Immature natural killer cell (primary cell): ENCODE results near the gene DNM1. TPM values are rescaled to one million over a fixed set of nuclear protein-coding genes. Genes with fewer than 3 reads are reported as not detected.

Experiments
- DNase-seq, 3 donors: peaks; one replicate each; pipeline ENCODE4 v3.0.0; 2022; ENCODE audit warnings: mixed read lengths in 1 of 3
- H3K27ac Mint-ChIP-seq, 6 donors: one replicate each; pipeline ENCODE4 v1.8.0; 2020; ENCODE audit warnings: mixed read lengths in 6 of 6, mild to moderate bottlenecking in 5 of 6, inconsistent platforms in 4 of 6, moderate library complexity in 3 of 6
- H3K27me3 Mint-ChIP-seq, 3 donors: one replicate each; pipeline ENCODE4 v1.8.0; 2020 to 2021; ENCODE audit warnings: low read depth in 3 of 3, mild to moderate bottlenecking in 3 of 3, mixed read lengths in 3 of 3, moderate library complexity in 3 of 3, inconsistent platforms in 1 of 3
- H3K36me3 Mint-ChIP-seq, 3 donors: one replicate each; pipeline ENCODE4 v1.8.0; 2020; ENCODE audit warnings: mixed read lengths in 3 of 3, inconsistent platforms in 2 of 3, mild to moderate bottlenecking in 2 of 3
- H3K4me1 Mint-ChIP-seq, 2 donors: one replicate each; pipeline ENCODE4 v1.8.0; 2020; ENCODE audit warnings: inconsistent platforms in 2 of 2, mild to moderate bottlenecking in 2 of 2, mixed read lengths in 2 of 2, moderate library complexity in 1 of 2
- H3K4me3 Mint-ChIP-seq, 5 donors: one replicate each; pipeline ENCODE4 v1.8.0; 2020; ENCODE audit warnings: mild to moderate bottlenecking in 5 of 5, mixed read lengths in 5 of 5, inconsistent platforms in 3 of 5, moderate library complexity in 3 of 5
- H3K9me3 Mint-ChIP-seq, 6 donors: one replicate each; pipeline ENCODE4 v1.8.0; 2020; ENCODE audit warnings: mild to moderate bottlenecking in 6 of 6, mixed read lengths in 6 of 6, inconsistent platforms in 4 of 6, moderate library complexity in 3 of 6
- polyA plus RNA-seq, 3 donors: library from polyadenylated mRNA; unstranded; fragments of 300-500 nt; fragmentation: Illumina TruSeq; gene quantifications; one replicate each; pipeline ENCODE4 v1.2.3, GENCODE V29; 2021

Gene DNM1
- polyA plus RNA-seq, 3 donors from 2014 or later = 0.32 to 0.47 TPM; not detected in 1

DNA sequence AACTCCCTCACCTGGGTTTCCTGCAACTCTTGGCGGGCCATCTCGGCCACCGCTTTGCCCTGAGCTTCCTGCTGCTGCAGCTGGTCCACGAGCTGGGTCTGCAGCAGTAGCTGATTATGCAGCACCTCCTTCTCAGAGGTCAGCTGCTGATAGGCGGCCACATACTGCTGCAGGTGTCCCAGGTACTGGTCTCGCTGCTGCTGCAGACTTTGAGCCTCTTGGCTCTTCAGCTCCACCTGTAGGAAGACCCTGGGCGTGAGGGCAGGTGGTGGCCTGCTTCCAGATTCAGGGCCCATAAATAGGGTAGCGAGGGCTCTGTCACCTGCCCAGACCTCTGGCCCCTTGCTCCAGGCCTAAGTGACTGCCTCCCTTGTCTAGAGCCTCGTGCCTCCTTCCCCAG lies 56.0 kb downstream of the DNM1 start:
- Mint-ChIP-seq H3K4me3 (no peak overlapping the region), H3K4me1 (no peaks in the 10 kb centered on the region), H3K27ac (no peak overlapping the region), H3K9me3 (peaks cover 0 to 2% (median 0%) of the 10 kb centered on the region in 6 donors), H3K27me3 (peaks cover 0 to 4% (median 0%) of the 10 kb centered on the region in 3 donors), H3K36me3 (peaks cover 18 to 35% (median 18%) of the 10 kb centered on the region in 3 donors)
- DNase-seq = no peak

GRCh38 chr9:128260340-128260739 lies 57.2 kb downstream of the DNM1 start:
- H3K4me3 Mint-ChIP-seq = no peak overlapping the region
- peaks cover 0 to 2% (median 0%) of the 10 kb centered on the region in 3 donors for H3K27me3 Mint-ChIP-seq
- H3K36me3 Mint-ChIP-seq = peaks cover 18 to 43% (median 18%) of the 10 kb centered on the region in 3 donors
- H3K4me1 Mint-ChIP-seq = no peaks in the 10 kb centered on the region
- DNase-seq = no peak
- H3K9me3 Mint-ChIP-seq = peaks cover 0 to 2% (median 0%) of the 10 kb centered on the region in 6 donors
- no peak overlapping the region for H3K27ac Mint-ChIP-seq

DNA sequence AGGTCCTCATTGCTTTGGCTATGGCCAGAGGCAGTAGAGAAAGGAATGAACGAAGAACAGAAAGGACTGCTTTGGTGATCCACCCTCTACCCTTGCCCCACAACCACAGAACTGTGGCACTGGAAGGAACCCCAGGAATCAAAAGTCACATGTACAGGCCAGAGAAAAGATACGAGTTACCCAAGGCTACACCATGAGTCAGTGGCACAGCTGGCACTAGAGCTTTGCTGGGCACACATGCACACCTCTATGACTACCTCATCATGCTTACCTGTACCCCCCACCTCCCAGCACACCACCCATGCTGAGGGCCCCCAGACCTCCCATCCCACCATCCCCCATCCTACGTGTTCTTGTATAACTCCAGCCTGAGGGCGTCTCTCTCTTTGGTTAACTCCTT lies 59.5 kb downstream of the DNM1 start:
- Mint-ChIP-seq H3K9me3 (no peaks in the 10 kb centered on the region), H3K4me1 (no peaks in the 10 kb centered on the region), H3K36me3 (peaks cover 15 to 48% (median 23%) of the 10 kb centered on the region in 3 donors), H3K27ac (no peak overlapping the region), H3K27me3 (no peaks in the 10 kb centered on the region), H3K4me3 (no peak overlapping the region)
- no peak for DNase-seq

GRCh38 chr9:128265348-128265847 lies 62.2 kb downstream of the DNM1 start:
- Mint-ChIP-seq H3K4me1 (no peaks in the 10 kb centered on the region), H3K27ac (no peak overlapping the region), H3K4me3 (no peak overlapping the region), H3K36me3 (peaks cover 14 to 38% (median 23%) of the 10 kb centered on the region in 3 donors), H3K9me3 (no peaks in the 10 kb centered on the region), H3K27me3 (peaks cover 0 to 1% (median 0%) of the 10 kb centered on the region in 3 donors)
- DNase-seq = no peak

GRCh38 chr9:128266868-128267590 lies 63.9 kb downstream of the DNM1 start:
- Mint-ChIP-seq H3K4me3 (no peak overlapping the region), H3K27ac (no peak overlapping the region), H3K4me1 (no peaks in the 10 kb centered on the region), H3K36me3 (peaks cover 5 to 27% (median 14%) of the 10 kb centered on the region in 3 donors), H3K9me3 (no peaks in the 10 kb centered on the region), H3K27me3 (peaks cover 0 to 1% (median 0%) of the 10 kb centered on the region in 3 donors)
- DNase-seq = no peak

GRCh38 chr9:128271112-128271511 lies 67.9 kb downstream of the DNM1 start:
- Mint-ChIP-seq H3K9me3 (no peaks in the 10 kb centered on the region), H3K27me3 (peaks cover 4 to 5% (median 4%) of the 10 kb centered on the region in 3 donors), H3K27ac (no peak overlapping the region), H3K36me3 (peaks cover 3 to 17% (median 7%) of the 10 kb centered on the region in 3 donors), H3K4me3 (no peak overlapping the region), H3K4me1 (peaks cover 14 to 23% of the 10 kb centered on the region in 2 donors)
- no peak for DNase-seq

- Mint-ChIP-seq H3K27ac (peak overlapping the region in 1 of 6 donors; percentile 48), H3K9me3 (no peaks in the 10 kb centered on the region), H3K27me3 (peaks cover 8 to 9% (median 8%) of the 10 kb centered on the region in 3 donors), H3K36me3 (peaks cover 3 to 13% (median 7%) of the 10 kb centered on the region in 3 donors), H3K4me1 (peaks cover 18 to 27% of the 10 kb centered on the region in 2 donors), H3K4me3 (no peak overlapping the region)
- no peak for DNase-seq
Measured at GRCh38 chr9:128271512-128271911, 68.3 kb downstream of the DNM1 start.

- Mint-ChIP-seq H3K36me3 (peaks cover 3 to 10% (median 3%) of the 10 kb centered on the region in 3 donors), H3K27me3 (peaks cover 9 to 13% (median 12%) of the 10 kb centered on the region in 3 donors), H3K27ac (peak overlapping the region; percentile 15 to 98 (median 88)), H3K9me3 (peaks cover 0 to 1% (median 0%) of the 10 kb centered on the region in 6 donors), H3K4me3 (peak overlapping the region; percentile 94 to 98 (median 98)), H3K4me1 (peaks cover 28 to 38% of the 10 kb centered on the region in 2 donors)
- DNase-seq = no peak
Measured at GRCh38 chr9:128274245-128274644, 71.1 kb downstream of the DNM1 start.

DNA sequence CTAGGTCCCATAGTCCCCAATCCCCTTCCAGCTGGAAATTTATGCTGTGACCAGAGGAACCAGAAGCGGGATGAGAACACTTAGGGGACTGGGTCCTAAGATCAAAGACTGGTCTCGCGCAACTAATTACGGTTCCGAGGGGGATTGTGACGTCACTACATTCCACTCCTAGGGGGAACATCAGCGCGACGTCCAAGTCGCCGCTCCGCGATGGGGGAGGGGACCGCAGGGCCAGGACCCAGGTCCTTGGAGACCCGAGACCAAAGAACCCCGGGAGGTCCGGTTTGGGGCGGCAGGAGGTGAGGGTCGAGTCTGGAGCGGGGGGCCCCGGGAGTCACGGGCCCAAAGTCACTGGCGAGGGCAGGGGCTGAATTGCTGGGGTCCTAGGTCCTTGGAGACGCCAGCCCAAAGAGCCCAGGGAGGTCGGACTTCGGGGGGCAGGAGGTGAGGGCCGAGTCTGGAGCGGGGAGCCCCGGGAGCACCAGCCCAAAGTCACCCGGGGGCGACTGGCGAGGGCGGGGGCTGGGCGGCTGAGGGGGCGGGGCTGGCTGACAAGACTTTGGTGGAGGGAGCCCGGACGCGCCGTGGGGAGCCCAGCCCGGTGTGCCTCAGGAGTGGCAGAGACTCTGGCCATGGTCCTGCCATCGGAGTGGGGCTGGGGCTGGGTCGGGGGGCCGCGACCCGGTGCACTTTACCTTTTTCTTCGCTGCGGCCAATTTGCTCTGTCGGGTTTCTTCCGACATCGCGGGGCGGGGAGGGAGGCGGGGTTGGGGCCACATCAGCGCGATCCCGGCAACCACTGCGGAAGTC lies 72.2 kb downstream of the DNM1 start, which contains the start of gene GOLGA2:
GOLGA2 (minus strand) TSS at position 810 of the 810 bp plus-strand sequence; CDS start at position 779, 31 bp downstream.
- Mint-ChIP-seq H3K9me3 (peaks cover 0 to 1% (median 0%) of the 10 kb centered on the region in 6 donors), H3K27ac (peak within 1 kb of the TSS; percentile 91 to 98 (median 95)), H3K27me3 (peaks cover 9 to 13% (median 12%) of the 10 kb centered on the region in 3 donors), H3K4me1 (peaks cover 32 to 40% of the 10 kb centered on the region in 2 donors), H3K36me3 (peaks cover 3 to 10% (median 3%) of the 10 kb centered on the region in 3 donors), H3K4me3 (peak within 1 kb of the TSS; percentile 94 to 98 (median 98))
- DNase-seq = peak in 1 of 3 donors; percentile 24

GRCh38 chr9:128276008-128276573 lies 72.9 kb downstream of the DNM1 start, which contains the start of gene SWI5:
Gene SWI5 (plus strand): TSS chr9:128276276.
- H3K4me3 Mint-ChIP-seq = peak within 1 kb of the TSS; percentile 94 to 98 (median 98)
- H3K36me3 Mint-ChIP-seq = peaks cover 3 to 10% (median 3%) of the 10 kb centered on the region in 3 donors
- peaks cover 9 to 13% (median 12%) of the 10 kb centered on the region in 3 donors for H3K27me3 Mint-ChIP-seq
- DNase-seq = peak; percentile 100
- H3K9me3 Mint-ChIP-seq = peaks cover 0 to 1% (median 0%) of the 10 kb centered on the region in 6 donors
- H3K27ac Mint-ChIP-seq = peak within 1 kb of the TSS; percentile 91 to 98 (median 95)
- H3K4me1 Mint-ChIP-seq = peaks cover 32 to 40% of the 10 kb centered on the region in 2 donors

DNA sequence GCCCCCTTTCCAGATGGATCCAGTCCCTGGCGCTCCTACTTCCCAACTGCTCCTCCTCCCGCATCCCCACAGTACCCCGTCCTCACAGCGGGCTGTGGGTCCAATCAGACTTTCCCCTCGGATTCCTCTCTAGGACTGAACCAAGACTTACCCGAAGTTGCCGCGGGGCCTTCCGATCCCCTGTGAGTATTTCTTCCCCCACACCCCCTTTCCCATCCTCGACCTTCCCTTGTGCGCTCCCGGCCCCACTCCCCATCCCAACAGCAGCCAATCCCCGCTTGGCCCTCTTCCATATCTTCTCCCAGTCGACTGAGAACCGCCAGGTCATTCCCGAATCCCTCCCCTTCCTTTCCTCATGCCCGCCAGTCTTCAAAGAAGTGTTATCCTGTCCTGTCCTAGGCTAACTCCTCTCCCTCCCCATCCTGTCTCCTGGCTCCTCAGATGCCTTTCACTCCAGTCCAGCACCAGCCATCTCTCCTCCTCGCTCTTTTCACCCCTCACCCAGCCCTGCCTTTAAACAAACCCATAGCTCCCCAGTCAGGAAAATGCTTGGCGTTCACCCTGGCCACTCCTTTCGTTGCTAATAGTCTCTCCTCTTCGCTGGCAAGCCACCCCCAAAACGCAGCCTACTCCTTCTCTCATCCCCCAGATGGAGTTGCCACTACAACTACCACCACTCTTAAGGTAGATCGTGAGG lies 73.5 kb downstream of the DNM1 start:
- H3K9me3 Mint-ChIP-seq = peaks cover 0 to 1% (median 0%) of the 10 kb centered on the region in 6 donors
- DNase-seq = no peak
- H3K36me3 Mint-ChIP-seq = peaks cover 3 to 10% (median 3%) of the 10 kb centered on the region in 3 donors
- H3K27me3 Mint-ChIP-seq = peaks cover 9 to 13% (median 12%) of the 10 kb centered on the region in 3 donors
- peak overlapping the region; percentile 91 to 98 (median 95) for H3K27ac Mint-ChIP-seq
- H3K4me1 Mint-ChIP-seq = peaks cover 32 to 40% of the 10 kb centered on the region in 2 donors
- peak overlapping the region; percentile 94 to 98 (median 98) for H3K4me3 Mint-ChIP-seq
